ENCODE data around the gene CARMIL3. TPM values are rescaled to one million over a fixed set of nuclear protein-coding genes. Genes with fewer than 3 reads are reported as not detected.

CARMIL3 gene
- total and polyA plus RNA-seq, 2 experiments from 2014 or later, result not detected

GRCh38 chr14:24067133-24068082 lies 15.6 kb downstream of the CARMIL3 start:
- no peak for DNase-seq
- Histone ChIP-seq H3K9me3 (ENCODE audit: low read depth) (no peaks in the 10 kb centered on the region), H2AFZ (no peak overlapping the region), H3K9me2 (ENCODE audit: insufficient read depth) (no peaks in the 10 kb centered on the region), H3K4me3 (no peak overlapping the region), H3K9ac (no peak overlapping the region), H3K27me3 (replicated peaks; ENCODE audit: insufficient read depth) (peaks cover 17% of the 10 kb centered on the region), H3K4me2 (ENCODE audit: unreplicated experiment) (no peak overlapping the region), H3K79me2 (ENCODE audit: insufficient read depth) (no peaks in the 10 kb centered on the region), H3K36me3 (ENCODE audit: low read depth) (no peaks in the 10 kb centered on the region), H3K27ac (no peak overlapping the region), H4K20me1 (ENCODE audit: insufficient read depth) (no peaks in the 10 kb centered on the region), H3F3A (ENCODE audit: insufficient read depth) (no peaks in the 10 kb centered on the region), H3K4me1 (ENCODE audit: insufficient read depth) (no peaks in the 10 kb centered on the region)
- TF ChIP-seq EZH2phosphoT487 (IDR thresholded peaks at IDR 0.05; ENCODE audit: insufficient read depth, low read depth), result no peak
- no peak for TF ChIP-seq EZH2 (IDR thresholded peaks at IDR 0.05; ENCODE audit: insufficient read depth, poor library complexity, severe bottlenecking)
- in situ Hi-C loops (cut with MboI), result no loop called here
- WGBS, 2 experiments (ENCODE audit: low coverage in 1 of 2, low lambda C conversion rate in 2 of 2, missing lambda C conversion rate in 2 of 2), result 58 to 61% methylated on average over 12 of the region's 12 CpGs

DNA sequence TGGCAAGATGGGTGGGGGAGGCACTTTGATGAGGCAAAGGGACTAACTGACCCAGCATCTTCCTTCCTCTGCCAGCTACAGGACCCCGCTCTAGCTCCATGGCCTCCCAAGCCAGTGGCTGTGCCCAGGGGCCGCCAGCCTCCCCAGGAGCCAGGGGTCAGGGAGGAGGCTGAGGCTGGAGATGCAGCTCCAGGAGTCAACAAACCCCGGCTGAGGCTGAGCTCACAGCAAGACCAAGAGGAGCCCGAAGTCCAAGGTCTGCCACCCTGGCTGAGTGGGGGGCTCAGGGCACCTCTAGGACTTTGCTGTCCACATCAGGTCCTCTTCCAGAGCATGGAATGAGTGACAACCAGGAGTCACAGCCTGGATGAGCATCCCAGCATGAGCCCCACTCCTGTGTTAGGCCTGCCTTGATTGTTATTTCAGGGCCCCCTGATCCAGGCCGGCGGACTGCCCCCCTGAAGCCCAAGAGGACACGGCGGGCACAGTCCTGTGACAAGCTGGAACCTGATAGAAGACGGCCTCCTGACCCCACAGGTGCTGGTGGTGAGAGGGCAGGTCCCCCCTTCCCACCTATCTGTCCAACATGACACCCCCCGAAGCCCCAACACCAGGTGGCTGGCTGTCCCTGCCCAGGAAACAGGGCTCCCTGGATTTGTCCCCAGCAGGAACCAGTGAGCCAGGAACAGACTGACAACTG lies 17.1 kb downstream of the CARMIL3 start:
- Histone ChIP-seq H3K9me3 (ENCODE audit: low read depth) (no peaks in the 10 kb centered on the region), H3K79me2 (ENCODE audit: insufficient read depth) (no peaks in the 10 kb centered on the region), H3K27me3 (replicated peaks; ENCODE audit: insufficient read depth) (peaks cover 17% of the 10 kb centered on the region), H3K36me3 (ENCODE audit: low read depth) (no peaks in the 10 kb centered on the region), H3K9ac (no peak overlapping the region), H3K4me3 (no peak overlapping the region), H2AFZ (no peak overlapping the region), H3K27ac (no peak overlapping the region), H3F3A (ENCODE audit: insufficient read depth) (no peaks in the 10 kb centered on the region), H3K4me1 (ENCODE audit: insufficient read depth) (no peaks in the 10 kb centered on the region), H3K4me2 (ENCODE audit: unreplicated experiment) (no peak overlapping the region), H4K20me1 (ENCODE audit: insufficient read depth) (no peaks in the 10 kb centered on the region), H3K9me2 (ENCODE audit: insufficient read depth) (no peaks in the 10 kb centered on the region)
- in situ Hi-C loops (cut with MboI), result no loop called here
- TF ChIP-seq EZH2phosphoT487 (IDR thresholded peaks at IDR 0.05; ENCODE audit: insufficient read depth, low read depth) (no peak), EZH2 (IDR thresholded peaks at IDR 0.05; ENCODE audit: insufficient read depth, poor library complexity, severe bottlenecking) (no peak)
- no peak for DNase-seq
- WGBS, 2 experiments (ENCODE audit: low coverage in 1 of 2, low lambda C conversion rate in 2 of 2, missing lambda C conversion rate in 2 of 2), result 51 to 54% methylated on average over 9 to 10 of the region's 10 CpGs

- H3K27ac ChIP-seq, result no peak overlapping the region
- no peaks in the 10 kb centered on the region for H3K4me1 ChIP-seq (ENCODE audit: insufficient read depth)
- H3K79me2 ChIP-seq (ENCODE audit: insufficient read depth), result no peaks in the 10 kb centered on the region
- in situ Hi-C loops (cut with MboI), result no loop called here
- 63 to 85% methylated on average over 6 of the region's 6 CpGs for WGBS, 2 experiments (ENCODE audit: low coverage in 1 of 2, low lambda C conversion rate in 2 of 2, missing lambda C conversion rate in 2 of 2)
- no peaks in the 10 kb centered on the region for H3K9me3 ChIP-seq (ENCODE audit: low read depth)
- no peaks in the 10 kb centered on the region for H3F3A ChIP-seq (ENCODE audit: insufficient read depth)
- TF ChIP-seq EZH2phosphoT487 (IDR thresholded peaks at IDR 0.05; ENCODE audit: insufficient read depth, low read depth) (no peak), EZH2 (IDR thresholded peaks at IDR 0.05; ENCODE audit: insufficient read depth, poor library complexity, severe bottlenecking) (no peak)
- DNase-seq, result no peak
- H3K27me3 ChIP-seq (replicated peaks; ENCODE audit: insufficient read depth), result peaks cover 17% of the 10 kb centered on the region
- H4K20me1 ChIP-seq (ENCODE audit: insufficient read depth), result no peaks in the 10 kb centered on the region
- no peak overlapping the region for H2AFZ ChIP-seq
- H3K36me3 ChIP-seq (ENCODE audit: low read depth), result no peaks in the 10 kb centered on the region
- H3K4me3 ChIP-seq, result no peak overlapping the region
- H3K9ac ChIP-seq, result no peak overlapping the region
- H3K4me2 ChIP-seq (ENCODE audit: unreplicated experiment), result no peak overlapping the region
- no peaks in the 10 kb centered on the region for H3K9me2 ChIP-seq (ENCODE audit: insufficient read depth)
Measured at GRCh38 chr14:24069411-24069735, 17.6 kb downstream of the CARMIL3 start.

DNA sequence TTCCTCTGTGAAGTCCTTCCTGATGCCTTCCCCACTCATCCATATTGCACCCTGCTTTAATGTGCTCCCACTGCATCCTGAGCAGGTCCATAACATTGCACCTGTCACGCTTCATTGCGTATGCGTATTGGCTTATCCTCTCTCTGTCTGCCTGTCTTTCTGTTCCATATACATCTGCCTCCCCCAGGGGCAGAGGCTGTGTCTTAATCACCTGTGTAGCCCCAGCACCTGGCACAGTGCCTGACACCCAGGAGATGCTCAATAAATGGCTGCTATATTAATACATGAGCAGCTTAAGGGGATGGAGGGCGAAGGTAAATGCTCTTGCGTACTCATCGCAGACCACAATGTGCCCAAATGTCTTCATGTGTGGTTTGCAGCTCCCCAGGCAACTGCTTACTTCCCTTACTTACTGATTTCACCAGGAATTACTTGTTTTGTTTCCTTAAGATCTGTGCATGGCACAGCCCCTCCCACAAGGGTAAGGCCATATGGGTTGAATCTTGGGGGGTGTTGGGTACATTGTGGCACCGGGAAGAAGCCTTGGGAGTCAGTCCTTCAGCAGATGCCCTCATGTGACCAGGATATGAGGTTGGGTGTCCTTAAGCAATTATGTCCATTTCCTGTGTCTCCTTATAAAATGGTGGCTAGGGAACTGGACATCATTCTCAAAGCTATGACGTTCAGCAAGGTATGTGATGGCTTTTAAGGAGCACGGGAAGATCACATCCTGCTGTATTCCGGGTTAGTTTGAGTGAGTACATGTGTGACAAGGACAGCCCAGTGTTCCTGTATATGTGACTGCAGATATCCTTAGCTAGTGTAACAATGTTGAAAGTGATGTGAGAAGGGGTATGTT lies 18.7 kb downstream of the CARMIL3 start:
- no peak overlapping the region for H3K4me2 ChIP-seq (ENCODE audit: unreplicated experiment)
- in situ Hi-C loops (cut with MboI), result no loop called here
- TF ChIP-seq EZH2phosphoT487 (IDR thresholded peaks at IDR 0.05; ENCODE audit: insufficient read depth, low read depth), result no peak
- no peak for TF ChIP-seq EZH2 (IDR thresholded peaks at IDR 0.05; ENCODE audit: insufficient read depth, poor library complexity, severe bottlenecking)
- no peak overlapping the region for H3K27ac ChIP-seq
- H3K36me3 ChIP-seq (ENCODE audit: low read depth), result no peaks in the 10 kb centered on the region
- H3K9ac ChIP-seq, result no peak overlapping the region
- H3K4me3 ChIP-seq, result no peak overlapping the region
- no peaks in the 10 kb centered on the region for H3K9me2 ChIP-seq (ENCODE audit: insufficient read depth)
- H3K79me2 ChIP-seq (ENCODE audit: insufficient read depth), result no peaks in the 10 kb centered on the region
- no peak for DNase-seq
- H3F3A ChIP-seq (ENCODE audit: insufficient read depth), result no peaks in the 10 kb centered on the region
- no peaks in the 10 kb centered on the region for H3K9me3 ChIP-seq (ENCODE audit: low read depth)
- H3K27me3 ChIP-seq (replicated peaks; ENCODE audit: insufficient read depth), result peaks cover 17% of the 10 kb centered on the region
- H4K20me1 ChIP-seq (ENCODE audit: insufficient read depth), result no peaks in the 10 kb centered on the region
- no peaks in the 10 kb centered on the region for H3K4me1 ChIP-seq (ENCODE audit: insufficient read depth)
- 76 to 77% methylated on average over 10 of the region's 10 CpGs for WGBS, 2 experiments (ENCODE audit: low coverage in 1 of 2, low lambda C conversion rate in 2 of 2, missing lambda C conversion rate in 2 of 2)
- no peak overlapping the region for H2AFZ ChIP-seq

All from GM23248 (cell line).